HepG2 (cell line): ENCODE measurements around the gene WNT6. TPM values are rescaled to one million over a fixed set of nuclear protein-coding genes. Genes with fewer than 3 reads are reported as not detected.

ENCODE experiments used
- ATAC-seq: fragments of 200-7000 bp; cut with Tn5 transposase; 3 replicates; pipeline ENCODE4 v1.9.1; 2020; ENCODE audit warnings: mild to moderate bottlenecking, moderate library complexity
- BruUV-seq: library from RNA; stranded (reverse); fragments of 400-500 nt; replicated peaks from 2 replicates; lab custom pipeline; 2021; lab: Mats Ljungman, UMichigan
- CTCF ChIA-PET: fragments of 300-600 bp; formaldehyde crosslinking; extraction: SDS; loops from one replicate; lab custom pipeline; 2021; ENCODE audit warnings: low total read pairs, inconsistent platforms, low intra/inter-chr PET ratio; lab: Yijun Ruan, JAX
- POLR2A ChIA-PET: fragments of 350-600 bp; sonication (Branson Sonifier 250); formaldehyde crosslinking; loops from one replicate; lab custom pipeline; 2020; ENCODE audit warnings: antibody characterized with exemption, inconsistent platforms; lab: Yijun Ruan, JAX
- DNase-seq: peaks from one replicate; pipeline ENCODE4 v3.0.0-alpha.2; 2015; ENCODE audit warnings: low spot score
- FAIRE-seq: peaks from 3 replicates; lab custom pipeline; 2011; peaks lifted over from hg19 to GRCh38; lab: Jason Lieb, UNC
- H2AFZ ChIP-seq: one replicate; pipeline ENCODE4 v1.6.1; 2011; ENCODE audit warnings: low read length, inconsistent platforms
- H3K27ac ChIP-seq: fragments of 300-600 bp; 3 replicates; pipeline ENCODE4 v1.8.0; 2011; ENCODE audit warnings: mixed run types, mild to moderate bottlenecking, mixed read lengths, low read length, inconsistent platforms; ENCODE audit not compliant: insufficient read depth; ENCODE audit errors: extremely low read length
- H3K27me3 ChIP-seq, 2 experiments: fragments of 200-600 bp in 1 of 2; 2 replicates in 1 of 2; 3 replicates in 1 of 2; pipeline versions ENCODE4 v1.6.0 to v1.8.0; 2011; ENCODE audit warnings: low read length in 2 of 2, mild to moderate bottlenecking in 2 of 2, moderate library complexity in 2 of 2, inconsistent platforms in 1 of 2; ENCODE audit not compliant: insufficient read depth in 2 of 2, control insufficient read depth in 1 of 2
- H3K36me3 ChIP-seq, 2 experiments: fragments of 200-600 bp in 1 of 2; replicated peaks in 1 of 2; 2 replicates in 1 of 2; 3 replicates in 1 of 2; pipeline versions ENCODE4 v1.5.1 to v1.8.0; 2011; ENCODE audit warnings: low read length in 2 of 2, inconsistent platforms in 1 of 2; ENCODE audit not compliant: insufficient read depth in 2 of 2, control insufficient read depth in 1 of 2
- H3K4me1 ChIP-seq: 2 replicates; pipeline ENCODE4 v1.5.1; 2012; ENCODE audit warnings: low read length, inconsistent platforms; ENCODE audit not compliant: insufficient read depth
- H3K4me2 ChIP-seq: 2 replicates; pipeline ENCODE4 v1.6.0; 2011; ENCODE audit warnings: low read depth, low read length, inconsistent platforms
- H3K4me3 ChIP-seq, 3 experiments: fragments of 200-600 bp in 1 of 3; sonication (generic), shearing (Covaris generic) in 1 of 3; replicated peaks in 1 of 3; 2 replicates each; pipeline ENCODE4 v1.5.1; 2011 to 2016; ENCODE audit warnings: low read length in 3 of 3, inconsistent platforms in 2 of 3, low read depth in 2 of 3, mild to moderate bottlenecking in 2 of 3, control low read depth in 1 of 3, mixed read lengths in 1 of 3; ENCODE audit not compliant: insufficient read depth in 1 of 3
- H3K79me2 ChIP-seq: one replicate; pipeline ENCODE4 v1.6.1; 2011; ENCODE audit warnings: low read length, inconsistent platforms; ENCODE audit not compliant: insufficient read depth
- H3K9ac ChIP-seq: 2 replicates; pipeline ENCODE4 v1.6.0; 2011; ENCODE audit warnings: mild to moderate bottlenecking, low read depth, low read length, inconsistent platforms; ENCODE audit not compliant: insufficient read depth
- H3K9me3 ChIP-seq: 2 replicates; pipeline ENCODE4 v1.5.1; 2012; ENCODE audit warnings: mild to moderate bottlenecking, low read length
- H4K20me1 ChIP-seq: 2 replicates; pipeline ENCODE4 v1.6.0; 2011; ENCODE audit warnings: inconsistent platforms, mild to moderate bottlenecking, low read length, moderate library complexity; ENCODE audit not compliant: insufficient read depth
- ATF7 ChIP-seq, 2 experiments: fragments of 450-650 bp in 1 of 2; sonication (generic) in 1 of 2; formaldehyde crosslinking in 1 of 2; IDR thresholded peaks; 2 replicates each; pipeline versions ENCODE4 v1.4.0 to v1.6.1; 2016 to 2020; ENCODE audit warnings: antibody characterized with exemption in 1 of 2, mild to moderate bottlenecking in 1 of 2, missing genetic modification reagents in 1 of 2
- DMAP1 ChIP-seq: IDR thresholded peaks from 2 replicates; pipeline ENCODE4 v1.6.1; 2016
- ELF3 ChIP-seq: IDR thresholded peaks from 2 replicates; pipeline ENCODE4 v1.6.1; 2016; ENCODE audit warnings: missing genetic modification reagents, missing compliant biosample characterization
- IRF1 ChIP-seq: sonication (generic); formaldehyde crosslinking; IDR thresholded peaks from 2 replicates; pipeline ENCODE4 v1.4.0; 2020; ENCODE audit warnings: low read depth, mild to moderate bottlenecking, missing genetic modification reagents
- JDP2 ChIP-seq: sonication (generic); formaldehyde crosslinking; IDR thresholded peaks from 2 replicates; pipeline ENCODE4 v1.8.1; 2022; ENCODE audit warnings: missing genetic modification reagents, borderline replicate concordance
- SAFB2 ChIP-seq: sonication (generic); formaldehyde crosslinking; IDR thresholded peaks from 2 replicates; pipeline ENCODE4 v1.5.1; 2020; ENCODE audit warnings: missing genetic modification reagents, low read depth, mild to moderate bottlenecking, borderline replicate concordance
- SIX1 ChIP-seq: sonication (generic); formaldehyde crosslinking; IDR thresholded peaks from 2 replicates; pipeline ENCODE4 v1.4.0; 2020; ENCODE audit warnings: missing genetic modification reagents, borderline replicate concordance
- TEAD3 ChIP-seq: optimal IDR thresholded peaks from 2 replicates; pipeline ENCODE3; 2016; ENCODE audit warnings: borderline replicate concordance
- TFDP2 ChIP-seq: sonication (generic); formaldehyde crosslinking; IDR thresholded peaks from 2 replicates; pipeline ENCODE4 v1.4.0; 2020; ENCODE audit warnings: missing genetic modification reagents
- ZNF235 ChIP-seq: sonication (generic); formaldehyde crosslinking; IDR thresholded peaks from 2 replicates; pipeline ENCODE4 v1.8.1; 2023; ENCODE audit warnings: mild to moderate bottlenecking, missing genetic modification reagents, borderline replicate concordance
- ZNF501 ChIP-seq: sonication (generic); formaldehyde crosslinking; IDR thresholded peaks from 2 replicates; pipeline ENCODE4 v1.5.1; 2020; ENCODE audit warnings: mild to moderate bottlenecking, moderate library complexity, missing genetic modification reagents
- ZNF749 ChIP-seq: sonication (generic); formaldehyde crosslinking; IDR thresholded peaks from 2 replicates; pipeline ENCODE4 v1.8.0; 2022; ENCODE audit warnings: mild to moderate bottlenecking, missing genetic modification reagents, moderate library complexity, borderline replicate concordance
- ZSCAN5A ChIP-seq: sonication (generic); formaldehyde crosslinking; IDR thresholded peaks from 2 replicates; pipeline ENCODE4 v1.8.0; 2022; ENCODE audit warnings: mild to moderate bottlenecking, missing genetic modification reagents, borderline replicate concordance
- WGBS: methylation state at CpG from one replicate; pipeline ENCODE4 v1.1.6; 2017; ENCODE audit warnings: low lambda C conversion rate; 5-methylcytosine and 5-hydroxymethylcytosine counted together
- in situ Hi-C: cut with HindIII; loops from 2 replicates; pipeline ENCODE4 v1.10.0; 2017; ENCODE audit warnings: low pct_unique_long_range_greater_than_20kb; ENCODE audit not compliant: extremely low pct_ligation_motif_present
- intact Hi-C: fragments of 100-400 bp; cut with micrococcal nuclease; formaldehyde crosslinking; loops from one replicate; pipeline ENCODE4 v1.10.0; 2022; ENCODE audit not compliant: unreplicated experiment
- polyA plus RNA-seq, 8 experiments: library from polyadenylated mRNA; depleted of rRNA in 3 of 8; stranded (reverse) in 7 of 8; unstranded in 1 of 8; fragments of >200 nt; fragmentation: Illumina TruSeq in 4 of 8; extraction: Trizol in 4 of 8; gene quantifications; 2 replicates each; pipeline versions ENCODE4 v1.2.1 to v1.2.3, GENCODE V29; 2011 to 2016; ENCODE audit warnings: low read depth in 4 of 8, missing spikeins in 1 of 8, mixed read lengths in 1 of 8; ENCODE audit not compliant: insufficient read depth in 1 of 8
- total RNA-seq, 5 experiments: library from RNA; depleted of rRNA; stranded (reverse); fragments of >200 nt; fragmentation: Illumina TruSeq; extraction: Trizol; gene quantifications; 2 replicates each; pipeline ENCODE4 v1.2.3, GENCODE V29; 2016; ENCODE audit warnings: low read depth in 1 of 5
- TF ChIP-seq, protein P1 (sequence below): sonication (generic); formaldehyde crosslinking; IDR thresholded peaks from 2 replicates; pipeline ENCODE4 v1.4.0; 2020; ENCODE audit warnings: missing genetic modification reagents, borderline replicate concordance

WNT6 gene
- total and polyA plus RNA-seq, 2 of the 13 experiments (the other 11 are each of a cell fraction or from before 2014, with no cell fraction given): 0.20 TPM; not detected in 1

GRCh38 chr2:218865396-218865795, 5.8 kb downstream of the WNT6 start:
- no peak for FAIRE-seq
- Histone ChIP-seq H3K4me3 (no peak overlapping the region), H3K4me2 (no peak overlapping the region), H3K27me3 (peaks cover 2 to 83% of the 10 kb centered on the region in 2 experiments; a peak in 4 of 5 replicates), H3K9ac (no peak overlapping the region), H3K27ac (no peak overlapping the region), H4K20me1 (no peaks in the 10 kb centered on the region; the same call in 1 of the 2 replicates), H3K79me2 (no peaks in the 10 kb centered on the region), H3K9me3 (no peaks in the 10 kb centered on the region), H2AFZ (no peak overlapping the region), H3K4me1 (peaks cover 11% of the 10 kb centered on the region), H3K36me3 (no peaks in the 10 kb centered on the region)
- no TSS peak for BruUV-seq
- in situ Hi-C loops: no loop called here
- no peak for ATAC-seq
- DNase-seq: no peak
- ChIA-PET POLR2A (no interaction called here), CTCF (no interaction called here)
- WGBS: 19% methylated on average over 4 of the region's 4 CpGs
- TF ChIP-seq SAFB2 (CRISPR knock-in tag) (no peak), TEAD3 (no peak), TFDP2 (CRISPR knock-in tag) (no peak)
- intact Hi-C loops: loop anchor here (10.0 kb wide), 2 partner anchors 89 to 119 kb away; partner anchors contain the start of genes CDK5R2 and FEV

DNA sequence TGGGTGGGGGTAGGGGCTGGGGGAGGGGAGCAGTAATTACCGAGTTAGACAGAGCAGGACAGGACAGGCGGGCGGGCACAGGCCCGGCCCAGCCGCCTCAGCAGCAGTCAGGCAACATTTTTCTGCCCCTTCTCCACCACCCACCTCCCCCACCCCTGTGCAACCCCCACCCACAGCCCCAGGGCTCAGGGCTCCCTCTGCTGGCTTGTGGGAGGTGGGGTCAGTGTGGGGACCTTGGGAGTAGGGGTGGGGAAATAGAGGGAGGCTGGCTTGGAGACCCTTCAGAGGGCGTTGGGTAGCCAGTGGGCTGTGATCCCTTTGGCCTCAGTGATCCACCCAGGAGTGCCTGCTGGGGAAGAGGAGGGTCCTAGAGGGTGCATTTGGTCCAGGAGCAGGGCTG, 6.4 kb downstream of the WNT6 start:
- no peak overlapping the region for H3K4me3 ChIP-seq
- H3K4me2 ChIP-seq: no peak overlapping the region
- no peak overlapping the region for H3K27ac ChIP-seq
- POLR2A ChIA-PET: no interaction called here
- no peaks in the 10 kb centered on the region; the same call in 1 of the 2 replicates for H4K20me1 ChIP-seq
- no peaks in the 10 kb centered on the region for H3K9me3 ChIP-seq
- CTCF ChIA-PET: no interaction called here
- in situ Hi-C loops: no loop called here
- no peaks in the 10 kb centered on the region for H3K79me2 ChIP-seq
- H3K4me1 ChIP-seq: peaks cover 5% of the 10 kb centered on the region
- no peak overlapping the region for H2AFZ ChIP-seq
- DNase-seq (no peak), ATAC-seq (no peak), FAIRE-seq (no peak)
- 11% methylated on average over 5 of the region's 6 CpGs for WGBS
- BruUV-seq: no TSS peak
- H3K9ac ChIP-seq: no peak overlapping the region
- no peaks in the 10 kb centered on the region for H3K36me3 ChIP-seq
- H3K27me3 ChIP-seq: peaks cover 4 to 84% of the 10 kb centered on the region in 2 experiments; a peak in 4 of 5 replicates
- intact Hi-C loops: loop anchor here (10.0 kb wide), 2 partner anchors 89 to 119 kb away; partner anchors contain the start of genes CDK5R2 and FEV
- TF ChIP-seq, protein P1, sequence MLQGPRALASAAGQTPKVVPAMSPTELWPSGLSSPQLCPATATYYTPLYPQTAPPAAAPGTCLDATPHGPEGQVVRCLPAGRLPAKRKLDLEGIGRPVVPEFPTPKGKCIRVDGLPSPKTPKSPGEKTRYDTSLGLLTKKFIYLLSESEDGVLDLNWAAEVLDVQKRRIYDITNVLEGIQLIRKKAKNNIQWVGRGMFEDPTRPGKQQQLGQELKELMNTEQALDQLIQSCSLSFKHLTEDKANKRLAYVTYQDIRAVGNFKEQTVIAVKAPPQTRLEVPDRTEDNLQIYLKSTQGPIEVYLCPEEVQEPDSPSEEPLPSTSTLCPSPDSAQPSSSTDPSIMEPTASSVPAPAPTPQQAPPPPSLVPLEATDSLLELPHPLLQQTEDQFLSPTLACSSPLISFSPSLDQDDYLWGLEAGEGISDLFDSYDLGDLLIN: no peak
- TF ChIP-seq JDP2 (no peak), ELF3 (no peak), ZSCAN5A (CRISPR knock-in tag) (no peak), ZNF235 (CRISPR knock-in tag) (no peak), DMAP1 (CRISPR knock-in tag) (no peak), IRF1 (CRISPR knock-in tag) (no peak), ZNF749 (CRISPR knock-in tag) (no peak), SIX1 (CRISPR knock-in tag) (no peak), ATF7 (IDR thresholded peaks at IDR 0.05) (no peak), ATF7 (CRISPR knock-in tag; IDR thresholded peaks at IDR 0.05) (no peak), ZNF501 (no peak)
